K562 (cell line): ENCODE measurements around the gene RASSF3.

ENCODE experiments used
- CBFA2T3 ChIP-seq: fragments of 450-650 bp; IDR thresholded peaks from 2 replicates; pipeline ENCODE4 v1.6.1; 2017
- CTCF ChIP-seq, 3 experiments: IDR thresholded peaks in 2 of 3; conservative IDR thresholded peaks in 1 of 3; 2 replicates each; pipeline ENCODE4 v1.5.1; 2011 to 2012; ENCODE audit warnings: low read length in 3 of 3, mild to moderate bottlenecking in 3 of 3, control low read depth in 2 of 3, improper control_type of control experiment in 1 of 3, inconsistent platforms in 1 of 3, low read depth in 1 of 3, mixed read lengths in 1 of 3, moderate library complexity in 1 of 3; ENCODE audit not compliant: insufficient read depth in 2 of 3
- GATA2 ChIP-seq: sonication (generic); formaldehyde crosslinking; IDR thresholded peaks from 2 replicates; pipeline ENCODE4 v1.4.0; 2020; ENCODE audit warnings: mild to moderate bottlenecking, missing genetic modification reagents
- ZBTB40 ChIP-seq, 2 experiments: fragments of 450-650 bp in 1 of 2; sonication (generic) in 1 of 2; formaldehyde crosslinking in 1 of 2; IDR thresholded peaks; 2 replicates each; pipeline versions ENCODE4 v1.7.1 to v1.9.0; 2016 to 2022; ENCODE audit warnings: inconsistent platforms in 1 of 2, mild to moderate bottlenecking in 1 of 2, missing genetic modification reagents in 1 of 2
- TF ChIP-seq, protein P1 (sequence below): fragments of 250-450 bp; sonication (Bioruptor Pico); IDR thresholded peaks from 2 replicates; pipeline ENCODE4 v1.5.0; 2020; ENCODE audit warnings: mild to moderate bottlenecking

- TF ChIP-seq GATA2 (no peak), CBFA2T3 (no peak), CTCF (IDR thresholded peaks at IDR 0.05 in 2 of 3, conservative IDR thresholded peaks at IDR 0.05 in 1 of 3; ENCODE audit: insufficient read depth in 2 of 3, low read depth in 1 of 3, low read length in 3 of 3) (no peak), ZBTB40 (IDR thresholded peaks at IDR 0.05) (no peak), ZBTB40 (CRISPR knock-in tag; IDR thresholded peaks at IDR 0.05) (no peak)
- TF ChIP-seq, protein P1, sequence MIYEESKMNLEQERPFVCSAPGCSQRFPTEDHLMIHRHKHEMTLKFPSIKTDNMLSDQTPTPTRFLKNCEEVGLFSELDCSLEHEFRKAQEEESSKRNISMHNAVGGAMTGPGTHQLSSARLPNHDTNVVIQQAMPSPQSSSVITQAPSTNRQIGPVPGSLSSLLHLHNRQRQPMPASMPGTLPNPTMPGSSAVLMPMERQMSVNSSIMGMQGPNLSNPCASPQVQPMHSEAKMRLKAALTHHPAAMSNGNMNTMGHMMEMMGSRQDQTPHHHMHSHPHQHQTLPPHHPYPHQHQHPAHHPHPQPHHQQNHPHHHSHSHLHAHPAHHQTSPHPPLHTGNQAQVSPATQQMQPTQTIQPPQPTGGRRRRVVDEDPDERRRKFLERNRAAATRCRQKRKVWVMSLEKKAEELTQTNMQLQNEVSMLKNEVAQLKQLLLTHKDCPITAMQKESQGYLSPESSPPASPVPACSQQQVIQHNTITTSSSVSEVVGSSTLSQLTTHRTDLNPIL, result no peak
These were observed 38.9 kb upstream of the RASSF3 start for GRCh38 chr12:64571411-64571810.
